K562 (cell line): ENCODE measurements around the gene NRN1L. TPM values are rescaled to one million over a fixed set of nuclear protein-coding genes. Genes with fewer than 3 reads are reported as not detected.

ENCODE experiments used
- CC2D1A ChIP-seq: fragments of 450-650 bp; IDR thresholded peaks from 2 replicates; pipeline ENCODE4 v1.6.1; 2017; ENCODE audit warnings: mild to moderate bottlenecking
- EHMT2 ChIP-seq: fragments of 450-650 bp; IDR thresholded peaks from 2 replicates; pipeline ENCODE4 v1.6.1; 2018; ENCODE audit warnings: antibody characterized with exemption
- ELF4 ChIP-seq: fragments of 450-650 bp; formaldehyde crosslinking; IDR thresholded peaks from 2 replicates; pipeline ENCODE4 v1.4.0; 2022; ENCODE audit warnings: missing genetic modification characterization
- MCM5 ChIP-seq: fragments of 450-650 bp; IDR thresholded peaks from 2 replicates; pipeline ENCODE4 v1.6.1; 2016; ENCODE audit warnings: low read depth
- MYBL2 ChIP-seq, 2 experiments: fragments of 450-650 bp in 1 of 2; sonication (generic) in 1 of 2; formaldehyde crosslinking in 1 of 2; IDR thresholded peaks; 2 replicates each; pipeline versions ENCODE4 v1.6.1 to v1.8.1; 2017 to 2022; ENCODE audit warnings: borderline replicate concordance in 1 of 2, inconsistent platforms in 1 of 2, low read depth in 1 of 2, mild to moderate bottlenecking in 1 of 2, missing genetic modification reagents in 1 of 2, moderate library complexity in 1 of 2
- PCBP2 ChIP-seq: fragments of 200-400 bp; formaldehyde crosslinking; IDR thresholded peaks from 2 replicates; pipeline ENCODE4 v1.6.1; 2018; ENCODE audit warnings: low read length, low read depth, mild to moderate bottlenecking, moderate library complexity; ENCODE audit not compliant: poor library complexity, severe bottlenecking
- SAP30 ChIP-seq: fragments of 200-600 bp; sonication (generic); IDR thresholded peaks from 2 replicates; pipeline ENCODE4 v1.6.1; 2012; ENCODE audit warnings: borderline replicate concordance, low read depth, mild to moderate bottlenecking, moderate library complexity, low read length, control low read depth, inconsistent platforms; ENCODE audit not compliant: insufficient read depth, poor library complexity, severe bottlenecking
- STAG1 ChIP-seq: sonication (generic); formaldehyde crosslinking; IDR thresholded peaks from 2 replicates; pipeline ENCODE4 v1.5.0; 2020; ENCODE audit warnings: missing genetic modification reagents, borderline replicate concordance
- ZC3H8 ChIP-seq: fragments of 450-650 bp; IDR thresholded peaks from 2 replicates; pipeline ENCODE4 v1.6.1; 2017
- ZKSCAN1 ChIP-seq: fragments of 150-350 bp; IDR thresholded peaks from 2 replicates; pipeline ENCODE4 v1.6.1; 2016; ENCODE audit warnings: low read depth, low read length
- ZNF23 ChIP-seq: fragments of 250-450 bp; sonication (Bioruptor Pico); IDR thresholded peaks from 2 replicates; pipeline ENCODE4 v1.4.0; 2020; ENCODE audit warnings: mild to moderate bottlenecking
- ZNF311 ChIP-seq: fragments of 250-450 bp; sonication (Bioruptor Pico); IDR thresholded peaks from 2 replicates; pipeline ENCODE4 v1.4.0; 2020; ENCODE audit warnings: mild to moderate bottlenecking, moderate library complexity
- ZNF551 ChIP-seq: fragments of 250-450 bp; sonication (Bioruptor Pico); IDR thresholded peaks from 2 replicates; pipeline ENCODE4 v1.5.0; 2021; ENCODE audit warnings: mild to moderate bottlenecking, moderate library complexity
- ZNF668 ChIP-seq: fragments of 250-450 bp; sonication (Bioruptor Pico); IDR thresholded peaks from 2 replicates; pipeline ENCODE4 v1.8.0; 2022; ENCODE audit warnings: mild to moderate bottlenecking, inconsistent platforms
- ZNF75A ChIP-seq: fragments of 450-650 bp; formaldehyde crosslinking; IDR thresholded peaks from 2 replicates; pipeline ENCODE4 v1.4.0; 2020; ENCODE audit warnings: mild to moderate bottlenecking
- ZNF785 ChIP-seq: fragments of 250-450 bp; sonication (Bioruptor Pico); IDR thresholded peaks from 2 replicates; pipeline ENCODE4 v1.4.0; 2020; ENCODE audit warnings: mild to moderate bottlenecking
- polyA plus RNA-seq, 8 experiments: library from polyadenylated mRNA; depleted of rRNA in 4 of 8; stranded (reverse) in 5 of 8; unstranded in 3 of 8; fragments of >200 nt; fragmentation: Nextera tagmentation in 2 of 8; fragmentation: Illumina TruSeq in 1 of 8; extraction: Ambion mirVana in 2 of 8; extraction: Trizol in 1 of 8; gene quantifications; 2 replicates each; pipeline versions ENCODE4 v1.2.1 to v1.2.3, GENCODE V29; 2011 to 2014; ENCODE audit warnings: inconsistent platforms in 1 of 8, missing spikeins in 1 of 8
- total RNA-seq, 7 experiments: library from RNA; depleted of rRNA in 6 of 7; stranded (reverse); fragments of >200 nt in 6 of 7; fragmentation: Illumina TruSeq in 2 of 7; extraction: Trizol in 2 of 7; gene quantifications; 2 replicates each; pipeline versions ENCODE4 v1.2.1 to v1.2.3, GENCODE V29; 2011 to 2021; ENCODE audit warnings: low replicate concordance in 1 of 7
- TF ChIP-seq, protein P1 (sequence below): fragments of 250-450 bp; sonication (Bioruptor Pico); IDR thresholded peaks from 2 replicates; pipeline ENCODE4 v1.4.0; 2020; ENCODE audit warnings: borderline replicate concordance
- TF ChIP-seq, protein P2 (sequence below): fragments of 200-800 bp; sonication (Bioruptor generic); IDR thresholded peaks from 2 replicates; pipeline ENCODE4 v1.6.1; 2016; ENCODE audit warnings: missing genetic modification characterization, missing compliant biosample characterization
- TF ChIP-seq, protein P3 (sequence below): fragments of 450-650 bp; conservative IDR thresholded peaks from 2 replicates; pipeline ENCODE4 v1.6.1; 2016; ENCODE audit warnings: missing genetic modification characterization, low read depth, mild to moderate bottlenecking, missing compliant biosample characterization, moderate library complexity
- TF ChIP-seq, protein P4 (sequence below), 2 experiments: fragments of 450-650 bp in 1 of 2; sonication (generic) in 1 of 2; formaldehyde crosslinking; conservative IDR thresholded peaks; 2 replicates each; pipeline versions ENCODE4 v1.4.0 to v1.8.1; 2020 to 2022; ENCODE audit warnings: mild to moderate bottlenecking in 1 of 2, missing genetic modification reagents in 1 of 2

The NRN1L gene
- total and polyA plus RNA-seq, 9 of the 15 experiments (the other 6 are each of a cell fraction or from before 2014, with no cell fraction given), result 0.22 to 0.86 (median 0.61) TPM; not detected in 5

DNA sequence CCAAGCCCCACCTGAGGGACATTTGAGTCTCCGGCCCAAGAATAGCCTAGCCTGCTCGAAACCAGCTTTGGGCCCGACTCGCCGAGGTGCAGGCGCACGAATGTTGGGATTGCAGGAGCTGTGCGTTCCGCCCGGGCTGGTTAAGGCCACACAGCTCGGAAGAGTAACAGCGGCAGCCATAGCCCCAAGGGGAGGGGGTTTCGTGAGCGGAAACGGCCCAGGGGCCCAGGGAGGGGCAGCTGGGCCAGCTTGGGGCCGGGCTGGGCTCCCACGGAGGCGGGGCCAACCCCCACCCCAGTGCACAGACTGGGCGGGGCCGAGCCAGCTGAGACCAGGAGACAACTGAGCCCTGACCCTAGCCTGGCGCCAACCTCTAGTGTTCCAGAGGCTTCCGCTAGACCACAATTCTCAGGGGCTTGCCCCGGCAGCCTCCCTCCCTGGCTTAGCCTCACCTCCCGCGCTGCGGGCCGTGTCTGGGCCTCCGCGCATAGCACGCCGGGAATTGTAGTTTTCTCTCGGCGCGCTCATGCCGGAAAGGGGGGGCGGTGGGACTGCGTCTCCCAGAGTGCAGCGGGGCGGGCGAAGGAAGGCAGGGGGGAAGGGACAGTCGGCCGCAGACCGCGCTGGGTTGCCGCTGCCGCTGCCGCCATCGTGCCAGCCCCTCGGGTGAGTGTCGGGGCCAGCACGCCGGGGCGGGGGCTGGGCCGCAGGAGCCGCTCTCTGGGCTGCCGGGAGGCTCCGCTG lies 38.2 kb upstream of the NRN1L start, which contains the start of gene NUTF2 (continued):
- no peak for TF ChIP-seq MCM5
- TF ChIP-seq, protein P1, sequence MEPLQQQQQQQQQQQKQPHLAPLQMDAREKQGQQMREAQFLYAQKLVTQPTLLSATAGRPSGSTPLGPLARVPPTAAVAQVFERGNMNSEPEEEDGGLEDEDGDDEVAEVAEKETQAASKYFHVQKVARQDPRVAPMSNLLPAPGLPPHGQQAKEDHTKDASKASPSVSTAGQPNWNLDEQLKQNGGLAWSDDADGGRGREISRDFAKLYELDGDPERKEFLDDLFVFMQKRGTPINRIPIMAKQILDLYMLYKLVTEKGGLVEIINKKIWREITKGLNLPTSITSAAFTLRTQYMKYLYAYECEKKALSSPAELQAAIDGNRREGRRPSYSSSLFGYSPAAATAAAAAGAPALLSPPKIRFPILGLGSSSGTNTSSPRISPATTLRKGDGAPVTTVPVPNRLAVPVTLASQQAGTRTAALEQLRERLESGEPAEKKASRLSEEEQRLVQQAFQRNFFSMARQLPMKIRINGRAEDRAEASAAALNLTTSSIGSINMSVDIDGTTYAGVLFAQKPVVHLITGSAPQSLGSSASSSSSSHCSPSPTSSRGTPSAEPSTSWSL (CRISPR knock-in tag), result no peak
- no peak for TF ChIP-seq ZNF785 (CRISPR knock-in tag)
- TF ChIP-seq ZKSCAN1, result peak; percentile 17; the same call in 1 of the 2 replicates
- TF ChIP-seq ELF4, result no peak
- no peak for TF ChIP-seq ZNF551 (CRISPR knock-in tag)
- no peak for TF ChIP-seq CC2D1A
- TF ChIP-seq ZNF23 (CRISPR knock-in tag), result no peak
- no peak for TF ChIP-seq STAG1 (CRISPR knock-in tag)
- TF ChIP-seq SAP30, result no peak
- TF ChIP-seq, protein P2, sequence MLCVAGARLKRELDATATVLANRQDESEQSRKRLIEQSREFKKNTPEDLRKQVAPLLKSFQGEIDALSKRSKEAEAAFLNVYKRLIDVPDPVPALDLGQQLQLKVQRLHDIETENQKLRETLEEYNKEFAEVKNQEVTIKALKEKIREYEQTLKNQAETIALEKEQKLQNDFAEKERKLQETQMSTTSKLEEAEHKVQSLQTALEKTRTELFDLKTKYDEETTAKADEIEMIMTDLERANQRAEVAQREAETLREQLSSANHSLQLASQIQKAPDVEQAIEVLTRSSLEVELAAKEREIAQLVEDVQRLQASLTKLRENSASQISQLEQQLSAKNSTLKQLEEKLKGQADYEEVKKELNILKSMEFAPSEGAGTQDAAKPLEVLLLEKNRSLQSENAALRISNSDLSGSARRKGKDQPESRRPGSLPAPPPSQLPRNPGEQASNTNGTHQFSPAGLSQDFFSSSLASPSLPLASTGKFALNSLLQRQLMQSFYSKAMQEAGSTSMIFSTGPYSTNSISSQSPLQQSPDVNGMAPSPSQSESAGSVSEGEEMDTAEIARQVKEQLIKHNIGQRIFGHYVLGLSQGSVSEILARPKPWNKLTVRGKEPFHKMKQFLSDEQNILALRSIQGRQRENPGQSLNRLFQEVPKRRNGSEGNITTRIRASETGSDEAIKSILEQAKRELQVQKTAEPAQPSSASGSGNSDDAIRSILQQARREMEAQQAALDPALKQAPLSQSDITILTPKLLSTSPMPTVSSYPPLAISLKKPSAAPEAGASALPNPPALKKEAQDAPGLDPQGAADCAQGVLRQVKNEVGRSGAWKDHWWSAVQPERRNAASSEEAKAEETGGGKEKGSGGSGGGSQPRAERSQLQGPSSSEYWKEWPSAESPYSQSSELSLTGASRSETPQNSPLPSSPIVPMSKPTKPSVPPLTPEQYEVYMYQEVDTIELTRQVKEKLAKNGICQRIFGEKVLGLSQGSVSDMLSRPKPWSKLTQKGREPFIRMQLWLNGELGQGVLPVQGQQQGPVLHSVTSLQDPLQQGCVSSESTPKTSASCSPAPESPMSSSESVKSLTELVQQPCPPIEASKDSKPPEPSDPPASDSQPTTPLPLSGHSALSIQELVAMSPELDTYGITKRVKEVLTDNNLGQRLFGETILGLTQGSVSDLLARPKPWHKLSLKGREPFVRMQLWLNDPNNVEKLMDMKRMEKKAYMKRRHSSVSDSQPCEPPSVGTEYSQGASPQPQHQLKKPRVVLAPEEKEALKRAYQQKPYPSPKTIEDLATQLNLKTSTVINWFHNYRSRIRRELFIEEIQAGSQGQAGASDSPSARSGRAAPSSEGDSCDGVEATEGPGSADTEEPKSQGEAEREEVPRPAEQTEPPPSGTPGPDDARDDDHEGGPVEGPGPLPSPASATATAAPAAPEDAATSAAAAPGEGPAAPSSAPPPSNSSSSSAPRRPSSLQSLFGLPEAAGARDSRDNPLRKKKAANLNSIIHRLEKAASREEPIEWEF, result no peak
- no peak for TF ChIP-seq EHMT2
- TF ChIP-seq, protein P3, sequence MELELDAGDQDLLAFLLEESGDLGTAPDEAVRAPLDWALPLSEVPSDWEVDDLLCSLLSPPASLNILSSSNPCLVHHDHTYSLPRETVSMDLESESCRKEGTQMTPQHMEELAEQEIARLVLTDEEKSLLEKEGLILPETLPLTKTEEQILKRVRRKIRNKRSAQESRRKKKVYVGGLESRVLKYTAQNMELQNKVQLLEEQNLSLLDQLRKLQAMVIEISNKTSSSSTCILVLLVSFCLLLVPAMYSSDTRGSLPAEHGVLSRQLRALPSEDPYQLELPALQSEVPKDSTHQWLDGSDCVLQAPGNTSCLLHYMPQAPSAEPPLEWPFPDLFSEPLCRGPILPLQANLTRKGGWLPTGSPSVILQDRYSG (tag), result no peak
- peak; percentile 41 for TF ChIP-seq PCBP2
- no peak for TF ChIP-seq ZNF75A (CRISPR knock-in tag)
- TF ChIP-seq MYBL2 (IDR thresholded peaks at IDR 0.05; ENCODE audit: low read depth), result no peak
- TF ChIP-seq MYBL2 (CRISPR knock-in tag; IDR thresholded peaks at IDR 0.05; ENCODE audit: borderline replicate concordance), result no peak
- TF ChIP-seq ZNF668 (CRISPR knock-in tag), result no peak
- no peak for TF ChIP-seq ZNF311
- no peak for TF ChIP-seq ZC3H8
- TF ChIP-seq, protein P4, sequence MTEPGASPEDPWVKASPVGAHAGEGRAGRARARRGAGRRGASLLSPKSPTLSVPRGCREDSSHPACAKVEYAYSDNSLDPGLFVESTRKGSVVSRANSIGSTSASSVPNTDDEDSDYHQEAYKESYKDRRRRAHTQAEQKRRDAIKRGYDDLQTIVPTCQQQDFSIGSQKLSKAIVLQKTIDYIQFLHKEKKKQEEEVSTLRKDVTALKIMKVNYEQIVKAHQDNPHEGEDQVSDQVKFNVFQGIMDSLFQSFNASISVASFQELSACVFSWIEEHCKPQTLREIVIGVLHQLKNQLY (CRISPR knock-in tag; conservative IDR thresholded peaks at IDR 0.05), result no peak
